ENCODE results near the gene PRSS35.
"Not testable (repeated sequence)": the region's sequence is repeated elsewhere in the genome, so short reads cannot be mapped to it uniquely, and the experiment has no call there.

GRCh38 chr6:83550482-83550881 is 38.1 kb downstream of the PRSS35 start:
- not testable (repeated sequence) for TF ChIP-seq ZC3H10 (CRISPR knock-in tag; IDR thresholded peaks at IDR 0.05); TCF4 (CRISPR knock-in tag; IDR thresholded peaks at IDR 0.05; ENCODE audit: borderline replicate concordance); CSDC2 (CRISPR knock-in tag; IDR thresholded peaks at IDR 0.05); ZFP30 (CRISPR knock-in tag; IDR thresholded peaks at IDR 0.05); ZNF565 (CRISPR knock-in tag; conservative IDR thresholded peaks at IDR 0.05; ENCODE audit: low read depth); ISL1 (CRISPR knock-in tag; IDR thresholded peaks at IDR 0.05); ZFP3 (CRISPR knock-in tag; IDR thresholded peaks at IDR 0.05); SNAI2 (CRISPR knock-in tag; IDR thresholded peaks at IDR 0.05)
